ENCODE results near the gene WWC1.
A peak's percentile ranks its signal among the peaks of the same experiment; 100 is the strongest.

The WWC1 gene

GRCh38 chr5:168291342-168291963 is at the start of gene WWC1:
Gene WWC1 (plus strand): TSS chr5:168291645. CDS start chr5:168292153, 508 bp downstream.
- peak; percentile 26 to 40 for DNase-seq (ENCODE audit: low read depth in 2 of 2)

- no peak for DNase-seq (ENCODE audit: low read depth in 2 of 2)
Observed at GRCh38 chr5:168244838-168245559, 46.4 kb upstream of the WWC1 start.

- no peak for DNase-seq (ENCODE audit: low read depth in 2 of 2)
Observed at GRCh38 chr5:168249923-168250322, 41.5 kb upstream of the WWC1 start.

GRCh38 chr5:168251259-168251658 is 40.2 kb upstream of the WWC1 start:
- DNase-seq (ENCODE audit: low read depth in 2 of 2) = no peak

- no peak for DNase-seq (ENCODE audit: low read depth in 2 of 2)
Observed at GRCh38 chr5:168254013-168254693, 37.3 kb upstream of the WWC1 start.

- DNase-seq (ENCODE audit: low read depth in 2 of 2) = no peak
Observed at GRCh38 chr5:168260353-168261226, 30.9 kb upstream of the WWC1 start.

GRCh38 chr5:168261227-168261571 is 30.2 kb upstream of the WWC1 start:
- no peak for DNase-seq (ENCODE audit: low read depth in 2 of 2)

GRCh38 chr5:168262042-168262743 is 29.3 kb upstream of the WWC1 start:
- no peak for DNase-seq (ENCODE audit: low read depth in 2 of 2)

- DNase-seq (ENCODE audit: low read depth in 2 of 2) = no peak
Observed at GRCh38 chr5:168263121-168263520, 28.3 kb upstream of the WWC1 start.

GRCh38 chr5:168266016-168266415 is 25.4 kb upstream of the WWC1 start:
- DNase-seq (ENCODE audit: low read depth in 2 of 2) = no peak

GRCh38 chr5:168268949-168269936 is 22.2 kb upstream of the WWC1 start:
- peak; percentile 62 to 66 for DNase-seq (ENCODE audit: low read depth in 2 of 2)

GRCh38 chr5:168269937-168270330 is 21.5 kb upstream of the WWC1 start:
- DNase-seq (ENCODE audit: low read depth in 2 of 2) = no peak

GRCh38 chr5:168270476-168270875 is 21.0 kb upstream of the WWC1 start:
- no peak for DNase-seq (ENCODE audit: low read depth in 2 of 2)

- no peak for DNase-seq (ENCODE audit: low read depth in 2 of 2)
Observed at GRCh38 chr5:168273056-168273980, 18.1 kb upstream of the WWC1 start.

GRCh38 chr5:168274406-168274805 is 17.0 kb upstream of the WWC1 start:
- DNase-seq (ENCODE audit: low read depth in 2 of 2) = no peak

- DNase-seq (ENCODE audit: low read depth in 2 of 2) = no peak
Observed at GRCh38 chr5:168275940-168276339, 15.5 kb upstream of the WWC1 start.

GRCh38 chr5:168282120-168282519 is 9.3 kb upstream of the WWC1 start:
- no peak for DNase-seq (ENCODE audit: low read depth in 2 of 2)

- DNase-seq (ENCODE audit: low read depth in 2 of 2) = no peak
Observed at GRCh38 chr5:168284809-168285208, 6.6 kb upstream of the WWC1 start.

GRCh38 chr5:168285696-168286095 is 5.7 kb upstream of the WWC1 start:
- no peak for DNase-seq (ENCODE audit: low read depth in 2 of 2)

All from activated CD4-positive, alpha-beta T cell treated with anti-CD3 and anti-CD28 coated beads for 24 hours (primary cell).